HG02588 (cell line): Measurements from ENCODE around the gene HSD17B7.
"Not testable (repeated sequence)": the region's sequence is repeated elsewhere in the genome, so short reads cannot be mapped to it uniquely, and the experiment has no call there.

ENCODE experiments used
- ATAC-seq: cut with Tn5 transposase; IDR thresholded peaks from one replicate; pipeline ENCODE4 v1.9.1; 2021; ENCODE audit warnings: mild to moderate bottlenecking, moderate library complexity; ENCODE audit not compliant: unreplicated experiment

The HSD17B7 gene

GRCh38 chr1:162799995-162800830 is 9.7 kb downstream of the HSD17B7 start:
- not testable (repeated sequence) for ATAC-seq

- not testable (repeated sequence) for ATAC-seq
Measured at GRCh38 chr1:162807503-162807902, 17.0 kb downstream of the HSD17B7 start.

GRCh38 chr1:162812357-162812756 is 21.9 kb downstream of the HSD17B7 start:
- ATAC-seq: not testable (repeated sequence)

- not testable (repeated sequence) for ATAC-seq
Measured at GRCh38 chr1:162818136-162818535, 27.6 kb downstream of the HSD17B7 start.

- not testable (repeated sequence) for ATAC-seq
Measured at GRCh38 chr1:162818666-162819065, 28.2 kb downstream of the HSD17B7 start.

GRCh38 chr1:162822391-162823200 is 32.1 kb downstream of the HSD17B7 start:
- ATAC-seq: no peak

- ATAC-seq: no peak
Measured at GRCh38 chr1:162823231-162823630, 32.7 kb downstream of the HSD17B7 start.

GRCh38 chr1:162823771-162824525 is 33.4 kb downstream of the HSD17B7 start:
- ATAC-seq: no peak

GRCh38 chr1:162829268-162829667 is 38.8 kb downstream of the HSD17B7 start:
- no peak for ATAC-seq

- no peak for ATAC-seq
Measured at GRCh38 chr1:162832470-162832869, 42.0 kb downstream of the HSD17B7 start.

GRCh38 chr1:162835157-162835899 is 44.8 kb downstream of the HSD17B7 start:
- ATAC-seq: peak; percentile 84

GRCh38 chr1:162838863-162839262 is 48.4 kb downstream of the HSD17B7 start:
- ATAC-seq: no peak

- no peak for ATAC-seq
Measured at GRCh38 chr1:162840250-162840839, 49.8 kb downstream of the HSD17B7 start.

GRCh38 chr1:162844153-162844552 is 53.7 kb downstream of the HSD17B7 start:
- ATAC-seq: no peak

- ATAC-seq: no peak
Measured at GRCh38 chr1:162846256-162847212, 56.0 kb downstream of the HSD17B7 start.

GRCh38 chr1:162847839-162848453 is 57.4 kb downstream of the HSD17B7 start:
- ATAC-seq: no peak

GRCh38 chr1:162849711-162850110 is 59.2 kb downstream of the HSD17B7 start:
- ATAC-seq: no peak

GRCh38 chr1:162851341-162851740 is 60.8 kb downstream of the HSD17B7 start:
- ATAC-seq: no peak
